Hematopoietic multipotent progenitor cell treated with erythropoietin and hydrocortisone succinate and interleukin-3 and kit ligand, for 15 days (in vitro differentiated cells): ENCODE measurements around the gene ZNF883.
"Not testable (repeated sequence)": the region's sequence is repeated elsewhere in the genome, so short reads cannot be mapped to it uniquely, and the experiment has no call there.

Experiments used
- DNase-seq: peaks from one replicate; pipeline ENCODE4 v3.0.0-alpha.2; 2015; ENCODE audit warnings: low spot score

ZNF883 gene

DNA sequence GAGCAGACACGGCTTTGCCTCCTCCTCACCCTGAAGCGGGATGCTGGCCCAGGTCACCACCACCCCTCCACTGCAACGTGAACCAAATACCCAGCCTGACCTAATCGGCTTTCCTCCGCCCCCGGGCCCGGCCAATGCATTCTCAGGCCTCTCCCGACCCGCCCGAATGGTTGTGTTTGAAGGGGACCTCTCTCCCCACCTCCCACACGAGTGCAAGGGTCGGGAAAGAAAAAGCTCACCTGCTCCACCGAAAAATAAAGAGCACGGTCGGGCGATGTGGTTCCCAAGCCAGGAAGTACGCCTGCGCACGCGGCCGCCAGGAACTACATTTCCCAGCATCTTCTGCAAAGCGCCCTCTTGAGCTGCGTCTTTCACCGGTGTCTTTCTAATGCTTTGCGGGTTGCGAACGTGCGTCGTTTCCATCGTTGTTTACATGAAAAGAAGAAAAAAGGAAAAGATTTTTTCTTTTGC, at the start of gene ZNF883:
TSS of gene ZNF883 (minus strand) at position 282 of the 471 bp plus-strand sequence.
- DNase-seq = no peak

GRCh38 chr9:113061072-113061850, 49.3 kb upstream of the ZNF883 start:
- not testable (repeated sequence) for DNase-seq

GRCh38 chr9:113059581-113060284, 47.7 kb upstream of the ZNF883 start:
- DNase-seq = not testable (repeated sequence)

- no peak for DNase-seq
Measured at GRCh38 chr9:113057193-113057592, 45.2 kb upstream of the ZNF883 start.

DNA sequence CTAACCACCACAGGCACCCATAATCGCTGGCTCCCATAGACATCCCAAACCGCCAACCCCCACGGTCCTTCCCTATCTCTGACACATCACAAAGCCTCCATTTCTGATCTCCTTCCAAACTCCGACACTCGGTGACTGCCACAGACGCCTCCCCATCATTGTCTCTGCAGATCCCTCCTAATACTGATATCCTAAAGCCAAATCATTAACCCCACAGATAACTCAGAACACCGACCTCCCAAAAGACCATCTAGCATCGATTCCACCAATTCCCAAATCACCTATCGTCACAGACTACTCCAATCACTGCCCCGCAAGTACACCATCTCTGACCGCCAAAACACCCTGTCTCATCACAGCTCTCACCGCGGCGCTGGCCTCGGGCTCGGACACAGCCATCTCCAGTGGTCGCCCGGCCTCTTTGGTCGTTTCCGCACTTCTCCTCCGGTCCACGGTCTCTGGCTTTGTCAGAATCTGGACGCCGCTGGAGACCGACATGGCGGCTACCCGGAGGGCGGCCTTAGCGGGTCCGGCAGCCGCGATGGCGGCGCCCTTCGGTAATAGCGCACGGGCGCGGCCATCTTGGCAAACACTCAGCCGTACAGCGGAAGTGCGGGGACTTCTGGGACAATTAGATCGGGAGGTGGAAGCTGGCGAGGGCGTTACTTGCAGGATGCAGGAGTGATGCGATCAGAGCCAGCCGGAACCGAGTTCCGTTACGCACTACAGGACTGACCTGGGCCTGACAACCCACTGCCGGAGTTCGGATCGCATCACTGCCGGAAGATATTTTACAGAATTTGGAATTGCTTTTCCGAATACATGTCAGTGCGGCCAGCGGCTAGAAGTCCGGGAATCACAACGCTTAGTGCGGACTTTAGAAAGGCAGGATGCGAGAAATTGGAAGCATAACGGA, 44.5 kb upstream of the ZNF883 start, which contains the start of gene ZFP37:
TSS of gene ZFP37 (minus strand) at position 534 of the 916 bp plus-strand sequence. CDS start at position 498, 36 bp downstream.
- no peak for DNase-seq

DNA sequence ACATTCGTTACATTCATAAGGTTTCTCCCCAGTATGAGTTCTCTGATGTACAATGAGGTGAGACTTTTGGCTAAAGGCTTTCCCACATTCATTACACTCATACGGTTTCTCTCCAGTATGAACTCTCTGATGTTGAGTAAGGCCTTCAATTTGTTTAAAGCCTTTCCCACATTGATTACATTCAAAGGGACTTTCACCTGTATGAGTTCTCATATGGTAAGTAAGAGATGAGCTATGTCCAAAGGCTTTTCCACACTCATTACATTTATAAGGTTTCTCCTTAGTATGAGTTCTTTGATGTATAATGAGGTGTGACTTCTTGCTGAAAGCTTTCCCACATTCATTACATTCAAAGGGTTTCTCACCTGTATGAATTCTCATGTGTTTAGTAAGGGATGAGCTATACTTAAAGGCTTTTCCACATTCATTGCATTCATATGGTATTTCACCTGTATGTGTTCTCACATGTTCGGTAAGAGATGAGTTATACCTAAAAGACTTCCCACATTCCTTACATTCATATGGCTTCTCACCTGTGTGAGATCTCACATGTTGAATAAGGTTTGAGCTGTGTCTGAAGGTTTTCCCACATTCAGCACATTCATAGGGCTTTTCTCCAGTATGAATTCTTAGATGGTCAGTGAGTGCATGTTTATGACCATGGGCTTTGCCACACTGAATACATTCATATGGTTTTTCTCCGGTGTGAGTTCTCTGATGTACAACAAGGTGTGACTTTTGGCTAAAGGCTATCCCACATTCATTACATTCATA, 31.1 kb upstream of the ZNF883 start:
- DNase-seq = no peak

- no peak for DNase-seq
Measured at GRCh38 chr9:113026200-113026599, 14.2 kb upstream of the ZNF883 start.

DNA sequence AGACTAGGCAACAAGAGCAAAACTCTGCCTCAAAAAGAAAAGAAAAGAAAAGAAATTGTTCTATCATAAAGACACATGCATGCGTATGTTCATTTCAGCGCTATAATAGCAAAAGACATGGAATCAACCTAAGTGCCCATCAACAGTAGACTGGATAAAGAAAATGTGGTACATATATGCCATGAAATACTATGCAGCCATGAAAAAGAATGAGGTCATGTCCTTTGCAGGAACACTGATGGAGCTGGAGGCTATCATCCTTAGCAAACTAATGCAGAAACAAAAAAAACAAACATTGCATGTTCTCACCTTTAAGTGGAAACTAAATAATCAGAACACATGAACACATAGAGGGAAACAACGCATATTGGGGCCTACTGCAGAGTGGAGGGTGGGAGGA, 6.3 kb upstream of the ZNF883 start:
- DNase-seq = no peak

DNA sequence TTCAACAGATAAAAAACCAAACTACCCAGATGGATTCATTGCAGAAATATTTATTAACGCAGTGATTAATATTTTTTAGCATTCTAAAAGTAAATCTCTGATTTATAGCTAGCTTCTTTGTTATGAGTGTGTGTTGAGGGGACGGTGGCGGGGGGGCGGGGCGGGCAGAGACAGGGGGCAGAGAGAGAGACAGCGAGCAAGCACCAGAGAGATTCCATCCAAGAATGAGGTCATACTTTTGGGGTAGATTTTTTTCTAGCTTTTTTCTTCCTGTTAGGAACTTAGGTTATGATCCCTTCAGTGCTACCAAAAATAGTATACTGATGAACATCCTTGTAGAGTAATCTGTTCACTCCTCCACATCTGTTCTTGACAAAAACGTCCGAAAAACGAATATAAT, 500 bp upstream of the ZNF883 start:
- DNase-seq = no peak

- DNase-seq = no peak
Measured at GRCh38 chr9:113005777-113006176, 6.2 kb downstream of the ZNF883 start.

DNA sequence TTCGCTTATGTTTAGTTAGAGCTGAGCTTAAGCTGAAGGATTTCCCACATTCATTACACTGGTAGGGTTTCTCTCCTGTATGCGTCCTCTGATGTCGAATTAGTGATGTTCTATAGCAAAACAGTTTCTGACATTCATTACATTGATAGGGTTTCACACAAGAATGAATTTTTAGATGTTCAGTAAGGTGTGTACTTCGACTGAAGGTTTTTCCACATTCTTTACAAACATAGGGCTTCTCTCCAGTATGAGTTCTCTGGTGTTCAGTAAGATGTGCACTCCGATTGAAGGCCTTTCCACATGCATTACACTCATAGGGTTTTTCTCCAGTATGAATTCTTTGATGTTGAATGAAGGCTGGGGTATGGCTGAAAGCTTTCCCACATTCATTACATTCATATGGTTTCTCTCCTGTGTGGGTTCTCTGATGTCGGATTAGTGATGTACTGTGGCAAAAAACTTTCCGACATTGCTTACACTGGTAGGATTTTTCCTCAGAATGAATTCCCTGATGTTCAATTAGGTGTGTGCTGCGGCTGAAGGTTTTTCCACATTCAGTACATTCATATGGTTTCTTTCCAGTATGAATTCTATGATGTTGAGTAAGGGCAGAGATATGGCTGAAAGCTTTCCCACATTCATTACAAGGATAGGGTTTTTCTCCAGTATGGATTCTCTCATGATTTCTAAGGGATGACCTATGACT, 14.6 kb downstream of the ZNF883 start:
- no peak for DNase-seq

DNA sequence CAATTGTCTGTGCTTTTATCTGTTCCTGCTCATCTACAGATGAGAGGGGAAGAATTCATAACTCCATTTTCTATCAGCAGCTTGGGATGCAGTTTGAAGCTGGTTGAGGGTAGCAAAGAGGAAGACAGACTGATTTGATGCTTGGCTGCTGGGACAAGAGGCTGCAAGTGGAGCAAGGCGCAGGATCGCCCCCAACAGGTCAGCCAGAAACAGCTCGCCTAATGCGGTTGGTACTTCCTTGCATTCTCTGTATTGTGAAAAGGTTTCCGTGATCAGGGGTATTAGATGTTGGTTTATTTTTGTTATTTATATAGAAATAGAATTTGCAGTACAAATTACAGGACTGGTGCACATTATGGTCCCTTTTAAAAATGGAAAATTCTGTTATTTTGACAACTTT, 40.6 kb downstream of the ZNF883 start:
- DNase-seq = no peak

DNA sequence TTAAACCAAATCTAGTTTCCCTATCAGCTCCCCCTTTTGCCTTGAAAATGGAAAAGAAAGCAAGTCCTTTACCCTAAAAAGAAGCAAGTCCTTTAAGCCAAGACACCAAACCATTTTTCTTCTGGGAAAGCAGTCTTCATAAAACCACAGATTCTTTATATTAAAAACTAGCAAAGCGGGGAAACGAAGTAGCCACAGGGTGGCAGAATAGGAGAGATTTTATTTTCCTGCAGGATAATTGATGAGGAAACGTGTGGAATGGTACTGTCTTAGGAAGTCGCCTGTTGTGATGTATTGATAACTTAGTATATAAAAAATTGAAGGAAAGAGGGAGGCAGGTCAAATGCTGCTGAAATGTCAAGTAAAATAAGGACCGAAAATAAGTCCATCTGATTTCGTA, 41.1 kb downstream of the ZNF883 start:
- no peak for DNase-seq

DNA sequence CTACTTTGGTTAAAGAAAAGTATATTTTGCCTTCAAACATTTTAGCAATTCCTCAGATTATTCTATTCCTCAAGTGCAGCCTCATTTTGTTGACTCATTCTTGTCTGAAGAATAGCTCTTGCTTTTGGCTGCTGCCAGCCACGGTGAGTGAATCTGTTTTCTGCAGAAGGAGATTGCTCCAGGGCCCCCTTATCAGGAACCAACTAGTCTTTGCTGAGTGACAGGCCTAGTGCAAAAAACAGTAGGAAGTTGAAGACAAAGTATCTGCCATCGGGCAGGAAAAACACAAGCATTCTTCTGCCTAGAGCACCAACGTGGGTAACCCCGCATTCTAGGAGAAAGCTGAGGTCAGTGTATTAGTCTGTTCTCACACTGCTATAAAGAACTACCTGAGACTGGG, 42.3 kb downstream of the ZNF883 start:
- no peak for DNase-seq

DNA sequence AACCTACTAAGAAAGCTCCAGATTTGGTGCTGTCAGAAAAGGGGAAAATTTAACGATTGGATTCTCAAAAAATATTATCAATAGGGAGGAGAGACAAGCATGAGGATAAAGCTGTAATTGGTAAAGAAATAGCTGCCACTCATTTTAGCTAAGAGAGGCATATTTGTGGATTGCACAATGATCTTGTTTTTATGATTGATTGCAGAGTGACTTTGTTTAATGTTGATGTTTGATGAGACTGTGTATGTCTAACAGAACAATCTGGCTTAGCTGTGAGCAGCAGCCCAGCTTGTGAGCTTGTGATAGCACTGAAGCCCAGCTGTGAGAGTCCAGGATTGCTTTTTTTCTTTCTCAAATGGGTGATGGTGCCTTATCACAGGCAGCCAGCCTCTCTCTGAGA, 56.4 kb downstream of the ZNF883 start:
- no peak for DNase-seq

DNA sequence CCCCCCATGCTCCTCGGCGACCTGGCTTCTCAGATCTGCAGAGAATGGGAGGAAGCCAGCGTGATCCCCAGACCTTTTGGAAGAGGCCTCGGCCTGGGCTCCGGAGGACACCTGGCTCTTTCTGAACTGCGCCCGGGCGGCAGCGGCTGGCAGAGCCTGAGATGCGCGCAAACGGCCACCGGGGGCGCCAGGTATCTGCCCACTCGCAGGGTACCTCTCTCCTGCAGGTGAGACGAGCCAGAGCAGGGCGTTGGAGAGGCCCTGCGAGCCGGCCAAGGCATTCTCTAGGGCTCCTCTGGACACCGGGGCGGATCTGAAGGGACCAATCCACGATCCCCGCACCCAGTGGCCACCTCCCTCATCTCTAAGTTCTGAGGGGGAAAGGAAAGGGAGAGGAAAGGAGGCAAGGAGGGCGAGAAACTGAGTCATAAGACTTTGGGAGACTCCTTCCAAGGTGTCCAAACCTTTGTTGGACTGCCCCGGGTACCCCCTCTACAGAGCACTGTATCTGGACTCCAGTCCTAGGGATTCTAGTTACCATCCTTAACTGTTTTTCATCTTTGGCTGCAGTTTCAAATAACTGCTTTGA, 66.3 kb downstream of the ZNF883 start:
- no peak for DNase-seq

DNA sequence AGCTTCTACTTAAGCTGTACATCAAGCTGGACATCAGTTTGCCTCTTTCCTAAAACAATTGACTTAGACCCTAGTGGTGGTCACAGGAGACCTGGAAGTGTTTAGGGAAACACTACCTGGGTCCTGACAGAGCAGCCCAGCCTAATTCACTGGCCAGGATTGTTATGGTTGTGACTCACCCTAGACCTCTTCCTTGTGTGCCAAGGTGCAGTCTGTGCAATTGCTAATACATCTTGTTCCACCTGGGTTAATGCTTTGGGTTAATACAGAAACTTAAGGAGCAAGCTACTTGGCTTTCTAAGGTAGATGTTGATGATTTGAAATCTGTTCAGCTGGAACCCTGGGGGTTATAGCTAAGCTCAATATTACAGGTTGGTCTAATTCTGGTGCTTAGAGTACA, 72.6 kb downstream of the ZNF883 start:
- no peak for DNase-seq

DNA sequence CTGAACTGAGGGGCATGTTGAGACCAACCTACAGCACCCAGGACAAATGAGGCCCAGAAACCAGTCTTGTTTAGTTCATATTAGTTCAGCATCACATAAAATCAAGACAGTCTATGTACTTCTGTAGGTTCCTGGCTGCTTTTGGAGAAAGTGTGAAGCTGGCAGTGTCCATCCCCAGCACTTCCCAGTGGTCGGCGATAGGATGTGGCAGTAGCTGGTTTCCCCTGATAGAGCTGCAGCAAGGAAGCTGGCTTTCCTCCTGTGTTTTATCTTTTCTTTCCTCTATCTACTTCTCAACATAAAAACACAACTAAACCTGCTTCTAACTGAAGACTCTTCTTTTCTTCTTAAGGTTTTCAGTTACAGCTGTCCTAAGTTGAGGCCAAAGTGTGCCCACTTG, 78.3 kb downstream of the ZNF883 start:
- no peak for DNase-seq

- DNase-seq = no peak
Measured at GRCh38 chr9:112925058-112925641, 86.8 kb downstream of the ZNF883 start.

DNA sequence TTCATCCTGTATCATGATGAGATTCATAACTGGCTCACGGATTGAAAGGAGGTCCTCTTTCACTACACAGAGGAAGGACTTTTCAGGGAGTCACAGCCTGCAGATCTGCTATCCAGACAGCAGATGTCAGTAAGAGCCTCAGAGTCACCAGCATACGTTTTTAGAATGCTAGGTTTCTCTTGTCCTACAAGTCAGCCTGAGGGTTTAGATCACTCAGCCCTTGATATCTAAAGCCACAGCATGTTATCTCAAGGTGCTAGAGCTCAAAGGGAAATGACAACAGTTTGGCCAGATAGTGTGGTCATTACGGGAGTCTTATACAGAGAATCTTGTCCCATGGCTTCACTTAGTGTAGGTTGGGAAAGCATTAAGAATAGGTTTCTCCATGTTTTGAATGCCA, 90.4 kb downstream of the ZNF883 start:
- no peak for DNase-seq
